Hematopoietic multipotent progenitor cell treated with erythropoietin and hydrocortisone succinate and interleukin-3 and kit ligand, for 15 days (in vitro differentiated cells): Measurements from ENCODE around the gene CTCFL.
"Not testable (repeated sequence)": the region's sequence is repeated elsewhere in the genome, so short reads cannot be mapped to it uniquely, and the experiment has no call there.

Experiments
- DNase-seq: peaks from one replicate; pipeline ENCODE4 v3.0.0-alpha.2; 2015; ENCODE audit warnings: low spot score

Gene CTCFL

GRCh38 chr20:57480444-57481160 lies 44.3 kb downstream of the CTCFL start:
- no peak for DNase-seq

- DNase-seq: no peak
Measured at GRCh38 chr20:57479196-57479595, 45.7 kb downstream of the CTCFL start.

- no peak for DNase-seq
Measured at GRCh38 chr20:57478176-57478575, 46.8 kb downstream of the CTCFL start.

- DNase-seq: no peak
Measured at GRCh38 chr20:57476641-57477461, 48.1 kb downstream of the CTCFL start.

GRCh38 chr20:57476084-57476526 lies 48.8 kb downstream of the CTCFL start:
- no peak for DNase-seq

GRCh38 chr20:57475388-57476083 lies 49.4 kb downstream of the CTCFL start:
- no peak for DNase-seq

GRCh38 chr20:57474816-57475215 lies 50.1 kb downstream of the CTCFL start:
- DNase-seq: no peak

- DNase-seq: no peak
Measured at GRCh38 chr20:57474205-57474604, 50.7 kb downstream of the CTCFL start.

- DNase-seq: no peak
Measured at GRCh38 chr20:57473246-57474048, 51.5 kb downstream of the CTCFL start.

GRCh38 chr20:57472474-57472873 lies 52.5 kb downstream of the CTCFL start:
- not testable (repeated sequence) for DNase-seq

- no peak for DNase-seq
Measured at GRCh38 chr20:57471496-57472372, 53.2 kb downstream of the CTCFL start.

- DNase-seq: no peak
Measured at GRCh38 chr20:57470666-57471495, 54.1 kb downstream of the CTCFL start.

GRCh38 chr20:57470212-57470522 lies 54.8 kb downstream of the CTCFL start:
- no peak for DNase-seq

- DNase-seq: no peak
Measured at GRCh38 chr20:57469418-57470211, 55.3 kb downstream of the CTCFL start.

- DNase-seq: no peak
Measured at GRCh38 chr20:57468523-57469417, 56.2 kb downstream of the CTCFL start.

GRCh38 chr20:57467742-57468141 lies 57.2 kb downstream of the CTCFL start:
- no peak for DNase-seq

- DNase-seq: no peak
Measured at GRCh38 chr20:57465943-57466342, 59.0 kb downstream of the CTCFL start.

- DNase-seq: no peak
Measured at GRCh38 chr20:57465486-57465885, 59.5 kb downstream of the CTCFL start.
